Measurements from ENCODE around the gene ZNF444. TPM values are rescaled to one million over a fixed set of nuclear protein-coding genes. Genes with fewer than 3 reads are reported as not detected.
"Not testable (repeated sequence)": the region's sequence is repeated elsewhere in the genome, so short reads cannot be mapped to it uniquely, and the experiment has no call there.

ZNF444 gene
- total RNA-seq, 1 donor from 2014 or later, result 27.4 TPM

DNA sequence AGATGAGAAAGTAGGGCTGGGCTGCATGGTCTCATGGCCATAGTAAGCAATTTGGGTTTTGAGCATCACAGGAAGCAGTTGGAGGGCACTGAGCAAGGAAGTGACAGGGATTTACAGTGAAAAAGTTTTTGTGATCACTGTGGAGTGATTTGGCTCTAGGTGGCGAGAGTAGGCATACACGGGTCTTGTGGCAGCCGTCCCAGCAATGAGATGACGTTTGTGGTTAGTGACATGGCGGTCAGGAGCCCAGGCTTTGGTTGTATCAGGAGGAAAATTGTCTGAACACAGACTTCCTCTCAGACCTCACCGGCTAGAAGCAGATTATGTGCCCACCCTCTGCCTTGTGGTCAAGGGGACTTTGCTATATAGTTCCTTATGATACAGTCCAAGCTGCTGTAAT is 3.3 kb downstream of the ZNF444 start:
- intact Hi-C loops (cut with micrococcal nuclease), result loop anchor here (5.0 kb wide), 3 partner anchors 37 to 1048 kb away; partner anchors contain the start of gene ZNF264

DNA sequence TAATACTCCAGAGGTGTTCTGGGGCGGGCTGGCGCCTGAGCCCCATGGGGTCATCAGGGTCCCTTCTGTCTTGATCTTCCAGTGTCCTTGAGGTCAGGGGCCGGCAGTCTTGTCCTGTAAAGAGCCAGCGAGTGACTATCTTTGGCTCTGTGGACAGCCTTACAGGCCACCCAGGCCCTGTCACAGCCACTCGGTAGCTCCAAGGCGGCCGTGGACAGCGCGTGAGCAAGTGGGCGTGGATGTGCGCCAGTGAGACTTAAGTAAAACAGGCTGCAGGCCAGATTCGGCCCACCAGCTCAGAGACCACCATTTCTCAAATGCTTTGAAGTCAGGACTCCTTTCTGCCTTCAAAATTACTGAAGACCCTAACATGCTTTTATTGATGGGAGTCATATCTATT is 3.7 kb downstream of the ZNF444 start:
- intact Hi-C loops (cut with micrococcal nuclease), result loop anchor here (5.0 kb wide), 3 partner anchors 38 to 1047 kb away; partner anchors contain the start of gene ZNF264

DNA sequence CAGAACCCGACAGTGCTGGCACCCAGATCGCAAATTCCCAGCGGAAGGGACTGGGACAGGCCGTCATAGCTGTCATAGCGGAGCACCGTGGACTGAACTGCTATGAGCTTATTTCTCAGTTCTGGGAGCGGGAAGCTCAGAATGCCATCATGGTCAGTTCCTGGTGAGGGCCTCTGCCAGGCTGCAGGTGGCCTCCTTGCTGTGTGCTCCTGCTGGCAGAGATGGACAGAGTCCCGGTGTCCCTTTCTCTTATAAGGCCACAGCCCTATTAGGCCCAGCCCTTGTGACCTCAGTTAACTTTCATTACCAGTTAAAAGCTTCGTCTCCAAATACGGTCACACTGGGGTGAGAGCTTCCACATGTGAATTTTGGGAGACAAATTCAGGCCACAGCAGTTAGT is 4.6 kb downstream of the ZNF444 start:
- intact Hi-C loops (cut with micrococcal nuclease), result no loop called here

DNA sequence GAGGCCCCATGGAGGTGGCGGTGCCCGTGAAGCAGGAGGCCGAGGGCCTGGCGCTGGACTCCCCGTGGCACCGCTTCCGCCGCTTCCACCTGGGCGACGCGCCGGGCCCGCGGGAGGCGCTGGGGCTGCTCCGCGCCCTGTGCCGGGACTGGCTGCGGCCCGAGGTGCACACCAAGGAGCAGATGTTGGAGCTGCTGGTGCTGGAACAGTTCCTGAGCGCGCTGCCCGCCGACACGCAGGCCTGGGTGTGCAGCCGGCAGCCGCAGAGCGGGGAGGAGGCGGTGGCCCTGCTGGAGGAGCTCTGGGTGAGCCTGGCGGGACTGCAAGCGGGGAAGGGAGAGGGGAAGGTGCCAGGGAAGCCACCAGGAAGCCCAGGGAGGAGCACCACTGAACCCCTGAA is 5.8 kb downstream of the ZNF444 start:
- intact Hi-C loops (cut with micrococcal nuclease), result no loop called here

DNA sequence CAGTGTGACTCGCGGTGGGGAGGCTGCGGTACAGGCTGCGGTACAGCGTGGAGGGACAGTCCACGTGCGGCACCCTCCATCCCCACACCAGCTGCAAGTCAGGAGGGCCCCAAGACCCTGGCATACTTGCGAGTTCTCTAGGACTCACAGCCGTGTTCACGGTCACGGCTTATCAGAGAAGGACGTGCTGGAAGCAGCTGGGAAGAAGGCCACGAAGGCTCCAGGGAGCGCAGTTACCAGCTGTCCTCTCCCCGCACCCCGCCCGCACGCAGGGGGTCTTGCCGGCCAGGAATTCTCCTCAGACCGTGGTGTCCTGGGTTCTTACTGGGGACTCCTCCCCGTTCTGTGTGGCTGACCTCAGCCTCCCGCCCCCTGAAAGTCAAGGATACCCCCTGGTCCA is 6.2 kb downstream of the ZNF444 start:
- intact Hi-C loops (cut with micrococcal nuclease), result no loop called here

DNA sequence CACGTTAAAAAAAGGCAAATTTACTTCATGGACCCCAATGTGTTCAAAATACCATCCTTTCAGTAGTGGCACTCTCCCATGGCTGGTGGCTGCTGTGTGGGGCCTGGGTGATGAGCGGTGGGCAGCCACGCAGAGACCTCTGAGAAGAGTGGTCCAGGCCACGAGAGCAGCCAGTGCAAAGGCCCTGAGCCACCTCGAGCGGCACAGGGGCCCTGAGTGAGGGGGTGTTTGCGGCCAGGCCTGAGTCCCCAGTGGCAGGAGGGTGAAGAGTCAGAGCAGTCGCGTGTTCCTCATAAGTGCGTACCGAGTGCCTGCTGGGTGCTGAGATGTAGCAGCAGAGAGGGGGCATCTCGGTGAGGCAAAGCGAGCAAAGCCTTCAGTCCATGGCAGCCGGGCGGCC is 7.0 kb downstream of the ZNF444 start:
- intact Hi-C loops (cut with micrococcal nuclease), result no loop called here

DNA sequence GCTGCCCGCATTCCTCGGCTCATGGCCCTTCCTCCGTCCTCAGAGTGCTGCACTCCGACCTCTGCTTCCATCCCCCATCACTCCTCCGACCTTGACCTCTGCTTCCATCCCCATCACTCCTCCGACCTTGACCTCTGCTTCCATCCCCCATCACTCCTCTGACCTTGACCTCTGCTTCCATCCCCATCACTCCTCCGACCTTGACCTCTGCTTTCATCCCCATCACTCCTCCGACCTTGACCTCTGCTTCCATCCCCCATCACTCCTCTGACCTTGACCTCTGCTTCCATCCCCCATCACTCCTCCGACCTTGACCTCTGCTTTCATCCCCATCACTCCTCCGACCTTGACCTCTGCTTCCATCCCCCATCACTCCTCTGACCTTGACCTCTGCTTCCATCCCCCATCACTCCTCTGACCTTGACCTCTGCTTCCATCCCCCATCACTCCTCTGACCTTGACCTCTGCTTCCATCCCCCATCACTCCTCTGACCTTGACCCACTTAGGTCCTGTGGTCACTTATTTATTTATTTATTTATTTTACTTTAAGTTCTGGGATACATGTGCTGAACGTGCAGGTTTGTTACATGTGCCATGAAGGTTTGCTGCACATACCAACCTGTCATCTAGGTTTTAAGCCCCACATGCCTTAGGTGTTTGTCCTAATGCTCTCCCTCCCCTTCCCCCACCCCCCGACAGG is 8.0 kb downstream of the ZNF444 start:
- intact Hi-C loops (cut with micrococcal nuclease), result not testable (repeated sequence)

DNA sequence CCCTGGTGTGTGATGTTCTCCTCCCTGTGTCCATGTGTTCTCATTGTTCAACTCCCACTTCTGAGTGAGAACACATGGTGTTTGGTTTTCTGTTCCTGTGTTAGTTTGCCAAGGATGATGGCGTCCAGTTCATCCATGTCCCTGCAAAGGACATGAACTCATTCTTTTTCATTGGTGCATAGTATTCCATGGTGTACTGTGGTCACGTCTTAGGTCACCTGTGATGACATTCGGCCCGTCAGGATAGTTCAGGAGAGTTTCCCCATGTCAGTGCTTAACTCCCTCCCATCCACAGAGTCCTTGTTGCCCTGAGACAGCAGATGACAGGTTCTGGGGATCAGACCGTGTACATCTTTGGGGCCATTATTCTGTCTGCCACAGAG is 8.6 kb downstream of the ZNF444 start:
- intact Hi-C loops (cut with micrococcal nuclease), result no loop called here

DNA sequence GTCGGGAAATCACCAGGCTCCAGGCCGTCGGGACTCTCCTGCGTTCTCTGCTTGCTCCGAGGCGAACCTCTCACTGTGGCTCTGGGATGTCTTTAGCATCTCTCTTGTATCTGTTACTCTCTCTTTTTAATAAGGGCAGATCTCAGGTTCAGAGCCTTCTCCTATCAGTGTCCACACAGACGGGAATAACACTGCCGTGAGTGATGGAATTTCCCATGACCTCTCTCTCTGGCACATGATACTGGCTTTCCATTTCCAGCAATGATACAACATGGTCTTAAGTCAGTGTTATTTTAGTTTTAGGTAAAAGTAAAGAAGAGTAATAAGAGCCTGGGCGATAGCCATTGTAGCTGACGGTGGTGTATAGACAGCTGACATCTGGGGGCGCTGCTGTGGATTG is 9.3 kb downstream of the ZNF444 start:
- intact Hi-C loops (cut with micrococcal nuclease), result no loop called here

DNA sequence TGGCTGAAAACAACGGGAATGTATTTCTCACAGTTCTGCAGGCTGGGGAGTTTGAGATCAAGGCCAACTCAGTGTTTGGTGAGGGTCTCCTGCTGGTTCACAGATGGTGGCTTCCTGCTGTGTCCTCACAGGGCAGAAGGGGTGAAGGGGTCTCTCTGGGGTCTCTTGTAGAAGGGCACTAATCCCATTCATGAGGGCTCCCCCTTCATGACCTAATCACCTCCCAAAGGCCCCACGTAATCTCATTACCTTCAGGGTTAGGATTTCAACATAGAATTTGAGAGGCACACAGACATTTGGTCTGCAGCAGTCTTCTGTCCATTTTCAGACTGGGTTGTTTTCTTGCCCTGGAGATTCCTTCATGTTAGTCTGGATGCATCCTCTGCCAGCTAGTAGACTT is 11.6 kb downstream of the ZNF444 start:
- intact Hi-C loops (cut with micrococcal nuclease), result no loop called here

DNA sequence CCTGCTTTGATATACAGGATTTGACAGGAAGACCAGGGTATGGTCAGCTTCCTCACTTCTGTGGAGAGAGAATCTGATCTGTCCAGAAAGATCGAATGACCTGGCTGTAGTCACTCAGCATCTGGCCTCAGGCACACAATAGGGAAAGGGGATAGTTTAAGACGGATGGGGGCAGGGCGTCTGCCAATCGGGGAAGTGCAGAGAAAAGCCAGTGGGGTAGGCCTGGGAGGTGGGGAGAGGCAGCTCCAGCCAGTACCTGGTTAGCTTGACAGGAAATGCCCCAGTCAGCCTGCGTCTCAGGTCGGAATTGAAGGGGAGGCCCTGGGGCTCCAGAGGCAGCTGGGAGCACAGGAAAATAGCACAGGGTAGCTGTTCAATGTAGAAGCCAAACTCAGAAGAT is 12.4 kb downstream of the ZNF444 start:
- intact Hi-C loops (cut with micrococcal nuclease), result no loop called here

DNA sequence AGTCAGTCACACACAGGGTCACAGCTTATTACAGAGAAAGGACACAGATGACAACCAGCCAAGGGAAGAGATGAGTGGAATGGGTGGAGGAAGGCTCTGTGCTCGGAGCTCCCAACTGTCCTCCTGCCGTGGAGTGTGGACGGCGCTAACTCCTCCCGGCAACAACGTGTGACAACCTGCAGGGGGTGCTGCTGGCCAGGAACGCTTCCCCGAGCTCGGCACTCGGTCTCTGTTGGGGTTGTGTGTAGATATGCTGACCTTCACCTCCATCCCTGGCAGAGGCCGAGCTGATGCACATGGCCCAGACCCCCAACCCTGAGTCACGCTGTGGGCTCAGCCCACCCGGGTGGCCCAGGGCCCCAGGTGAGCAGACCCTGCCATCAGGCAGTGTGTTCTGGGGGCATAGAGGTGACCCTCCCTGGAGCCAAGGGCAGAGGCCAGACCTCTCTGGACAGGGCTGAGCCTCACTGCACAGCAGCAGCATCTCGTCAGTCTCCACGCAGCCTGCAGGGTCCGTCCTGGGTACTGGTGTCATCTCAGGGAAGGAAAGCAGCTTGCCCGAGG is 14.1 kb downstream of the ZNF444 start:
- intact Hi-C loops (cut with micrococcal nuclease), result no loop called here

DNA sequence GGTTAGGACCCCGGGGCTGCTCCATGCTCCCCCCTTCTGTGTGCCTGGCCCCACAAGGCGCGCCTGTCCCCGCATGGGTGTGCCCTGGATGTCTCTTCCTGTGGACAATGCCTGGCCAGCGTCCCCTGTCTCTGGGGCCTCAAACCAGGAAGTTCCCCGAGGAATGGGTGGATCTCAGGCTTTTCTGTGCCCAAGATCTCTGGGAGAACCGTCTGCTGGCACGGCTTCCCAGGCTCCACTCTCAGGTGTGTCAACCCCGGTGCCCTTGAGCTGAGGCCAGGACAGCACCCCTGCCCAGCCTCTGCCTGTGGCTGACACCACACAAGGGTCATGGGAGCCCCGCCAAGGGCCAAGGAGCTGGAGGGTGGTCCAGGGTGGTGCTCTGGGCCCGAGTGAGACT is 15.7 kb downstream of the ZNF444 start:
- intact Hi-C loops (cut with micrococcal nuclease), result no loop called here

DNA sequence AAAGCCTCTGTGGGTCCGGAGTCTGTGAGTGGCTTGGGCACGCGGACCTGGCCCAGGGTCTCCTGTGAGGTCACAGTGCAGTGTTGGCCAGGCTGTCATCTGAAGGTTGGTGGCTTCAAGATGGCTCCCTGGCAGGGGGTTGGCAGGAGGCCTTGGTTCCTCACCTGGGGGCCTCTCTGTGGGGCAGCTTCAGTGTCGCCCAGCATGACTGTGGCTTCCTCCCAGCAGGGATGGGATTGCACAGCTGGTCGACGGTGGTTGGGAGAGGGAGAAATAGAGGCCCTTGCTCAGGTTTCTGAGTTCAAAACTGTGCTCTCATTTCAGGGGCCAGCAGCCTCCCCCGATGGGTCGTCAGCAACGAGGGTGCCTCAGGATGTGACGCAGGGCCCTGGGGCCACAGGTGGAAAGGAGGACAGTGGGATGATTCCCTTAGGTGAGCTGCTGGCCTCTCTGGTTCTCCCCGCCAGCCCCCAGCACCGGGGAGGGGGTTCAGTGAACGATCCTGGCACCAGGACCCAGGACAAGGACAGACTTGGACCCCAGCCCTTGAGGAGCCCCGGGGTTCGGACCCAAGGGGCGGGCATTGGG is 17.2 kb downstream of the ZNF444 start:
- intact Hi-C loops (cut with micrococcal nuclease), result no loop called here

DNA sequence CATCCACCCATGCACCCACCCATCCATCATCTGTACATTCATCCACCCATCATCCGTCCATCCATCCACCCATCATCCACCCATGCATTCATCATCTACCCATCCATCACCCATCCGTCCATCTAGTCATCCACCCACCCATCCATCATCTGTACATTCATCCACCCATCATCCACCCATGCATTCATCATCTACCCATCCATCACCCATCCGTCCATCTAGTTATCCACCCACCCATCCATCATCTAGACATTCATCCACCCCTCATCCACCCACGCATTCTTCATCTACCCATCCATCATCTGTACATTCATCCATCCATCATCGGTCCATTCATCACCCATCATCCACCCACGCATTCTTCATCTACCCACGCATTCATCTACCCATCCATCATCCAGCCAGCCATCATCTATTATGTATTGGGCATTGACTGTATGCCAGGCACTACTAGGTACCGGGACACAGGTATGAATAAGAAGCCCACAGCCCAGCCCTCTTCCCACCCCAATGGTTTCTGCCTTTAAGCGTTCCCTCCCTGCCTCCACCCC is 18.0 kb downstream of the ZNF444 start:
- intact Hi-C loops (cut with micrococcal nuclease), result no loop called here

DNA sequence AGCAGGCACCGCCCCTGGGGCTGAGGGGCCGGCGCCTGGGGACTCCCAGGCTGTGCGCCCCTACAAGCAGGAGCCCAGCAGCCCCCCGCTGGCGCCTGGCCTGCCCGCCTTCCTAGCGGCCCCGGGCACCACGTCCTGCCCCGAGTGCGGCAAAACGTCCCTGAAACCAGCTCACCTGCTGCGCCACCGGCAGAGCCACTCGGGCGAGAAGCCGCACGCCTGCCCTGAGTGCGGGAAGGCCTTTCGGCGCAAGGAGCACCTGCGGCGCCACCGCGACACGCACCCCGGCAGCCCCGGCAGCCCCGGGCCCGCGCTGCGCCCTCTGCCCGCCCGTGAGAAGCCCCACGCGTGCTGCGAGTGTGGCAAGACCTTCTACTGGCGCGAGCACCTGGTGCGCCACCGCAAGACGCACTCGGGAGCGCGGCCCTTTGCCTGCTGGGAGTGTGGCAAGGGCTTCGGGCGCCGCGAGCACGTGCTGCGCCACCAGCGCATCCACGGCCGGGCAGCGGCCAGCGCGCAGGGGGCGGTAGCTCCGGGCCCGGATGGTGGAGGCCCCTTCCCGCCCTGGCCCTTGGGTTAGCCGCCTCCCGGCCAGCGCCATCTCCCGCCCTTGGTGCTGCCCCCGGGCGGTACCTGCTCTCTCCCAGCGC is 18.7 kb downstream of the ZNF444 start:
- intact Hi-C loops (cut with micrococcal nuclease), result no loop called here

DNA sequence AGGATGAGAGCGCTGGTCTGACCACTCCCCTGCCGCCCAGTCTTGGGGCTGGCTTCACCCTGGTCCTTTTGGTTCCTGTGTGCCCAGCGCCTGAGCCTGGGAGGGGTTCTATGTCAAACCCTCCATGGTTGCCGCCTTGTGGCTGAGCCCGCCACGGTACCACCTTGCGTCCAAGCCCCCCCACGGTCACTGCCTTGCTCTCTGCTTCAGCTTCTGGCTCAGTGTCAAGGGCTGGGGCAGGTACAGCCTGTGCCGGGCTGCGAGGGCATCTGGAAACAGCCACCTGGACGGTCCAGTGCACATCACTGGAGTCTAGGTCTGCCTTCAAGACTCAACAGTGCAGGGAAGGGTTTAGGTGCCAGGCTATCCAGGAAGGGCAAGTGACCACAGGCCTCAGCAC is 20.4 kb downstream of the ZNF444 start:
- intact Hi-C loops (cut with micrococcal nuclease), result no loop called here

DNA sequence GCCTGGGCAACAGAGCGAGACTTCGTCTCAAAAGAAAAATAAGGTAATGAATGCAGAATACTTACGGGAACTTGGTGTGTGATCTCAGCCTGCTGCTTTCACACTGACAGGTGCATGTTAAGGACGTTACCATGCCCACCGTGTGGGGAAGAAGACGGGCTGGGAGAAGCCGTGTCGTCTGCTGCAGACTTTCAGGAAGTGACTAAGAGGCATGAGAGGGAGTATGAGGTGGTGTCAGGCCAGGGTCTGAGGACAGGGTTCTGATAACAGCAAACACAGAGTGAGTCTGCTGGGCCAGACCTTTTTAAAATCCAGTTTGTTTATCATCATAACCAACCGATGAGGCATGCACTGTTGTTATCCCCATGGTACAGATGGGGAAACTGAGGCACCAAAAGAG is 21.2 kb downstream of the ZNF444 start:
- intact Hi-C loops (cut with micrococcal nuclease), result no loop called here

DNA sequence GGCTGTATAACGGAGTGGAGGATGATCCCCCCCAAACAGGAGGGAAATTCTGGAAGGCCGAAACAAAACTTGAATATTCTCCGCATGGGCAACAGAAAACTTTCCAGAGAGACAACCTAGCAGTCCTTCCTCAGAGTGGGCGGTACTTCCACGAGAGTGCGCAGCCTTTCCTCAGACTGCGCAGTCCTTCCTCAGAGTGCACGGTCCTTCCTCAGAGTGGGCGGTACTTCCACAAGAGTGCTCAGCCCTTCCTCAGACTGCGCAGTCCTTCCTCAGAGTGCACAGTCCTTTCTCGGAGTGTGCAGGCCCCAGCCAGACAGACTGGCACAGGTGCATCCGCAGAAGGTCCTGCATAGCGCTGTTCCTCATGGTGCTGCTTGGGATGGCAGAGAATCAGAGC is 22.0 kb downstream of the ZNF444 start:
- intact Hi-C loops (cut with micrococcal nuclease), result no loop called here

DNA sequence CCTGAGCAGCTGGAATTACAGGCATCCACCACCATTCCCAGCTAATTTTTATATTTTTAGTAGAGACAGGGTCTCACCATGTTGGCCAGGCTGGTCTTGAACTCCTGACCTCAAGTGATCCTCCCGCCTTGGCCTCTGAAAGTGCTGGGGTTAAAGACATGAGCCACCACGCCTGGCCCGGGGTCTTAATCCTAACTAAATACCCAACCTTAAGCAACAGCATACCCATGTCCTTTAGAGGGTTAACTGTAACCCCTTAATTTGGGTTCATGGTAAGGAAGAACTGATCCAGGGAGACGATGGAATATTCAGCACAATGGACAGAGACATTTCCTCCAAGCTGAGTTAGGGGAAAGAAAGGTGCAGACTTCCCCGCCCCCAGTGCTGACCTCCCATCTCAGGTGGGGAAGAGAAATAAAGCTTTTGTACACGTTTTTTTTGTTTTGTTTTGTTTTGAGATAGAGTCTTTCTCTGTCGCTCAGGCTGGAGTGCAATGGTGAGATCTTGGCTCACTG is 26.0 kb downstream of the ZNF444 start:
- intact Hi-C loops (cut with micrococcal nuclease), result no loop called here

DNA sequence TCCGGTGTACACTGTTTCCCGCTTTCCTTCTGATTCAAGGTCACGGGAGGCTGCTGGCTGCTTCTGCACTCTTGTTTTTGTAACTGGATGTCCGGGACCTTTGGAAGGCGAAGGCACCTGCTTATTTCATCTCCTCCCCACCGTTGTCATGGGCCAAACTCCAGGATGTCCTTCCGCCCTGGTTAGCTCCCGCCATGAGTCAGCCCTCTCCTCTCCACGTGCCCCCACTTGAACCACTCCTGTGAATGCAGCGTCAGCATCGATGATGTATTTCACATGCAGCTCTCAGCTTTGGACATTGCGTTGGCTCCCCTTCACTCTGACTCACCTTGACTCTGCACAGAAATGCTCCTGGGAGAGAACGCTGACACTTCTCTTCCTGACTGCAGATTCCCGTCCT is 29.2 kb downstream of the ZNF444 start:
- intact Hi-C loops (cut with micrococcal nuclease), result no loop called here

DNA sequence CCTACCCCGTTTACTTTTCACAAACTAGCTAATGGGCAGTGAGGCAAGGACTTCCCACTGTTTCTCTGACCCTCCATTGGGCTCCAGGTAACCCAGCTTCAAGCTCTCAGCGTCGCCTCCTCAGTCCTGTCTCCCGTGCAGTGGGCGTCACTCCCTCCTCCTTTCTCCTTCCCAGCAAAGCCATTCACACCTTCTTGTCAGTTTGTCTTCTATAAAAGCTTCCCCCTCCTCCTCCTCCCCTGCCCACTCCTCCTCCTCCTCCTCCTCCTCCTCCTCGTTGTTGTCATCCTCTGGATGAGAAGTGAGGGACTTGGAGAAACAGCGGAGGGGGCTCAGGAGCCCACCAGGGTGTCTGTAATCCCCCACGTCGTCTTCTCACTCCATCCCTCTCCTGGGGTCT is 33.0 kb downstream of the ZNF444 start:
- intact Hi-C loops (cut with micrococcal nuclease), result no loop called here

Data from T-helper 1 cell treated with Interleukin-12 subunit alpha and Interleukin-12 subunit beta and Interleukin-4 antibody, amounts not matched to agents 30 ng/mL and 1 ng/mL, for 36 hours (primary cell).